IPS DF 6.9 (cell line): ENCODE measurements around the gene CIAO1.

Source experiments
- DNase-seq: peaks from one replicate; pipeline ENCODE4 v3.0.0-alpha.2; 2013; ENCODE audit warnings: low read depth, low spot score
- H3K27ac ChIP-seq: one replicate; pipeline ENCODE4 v1.5.1; 2013; ENCODE audit warnings: low read length, control low read depth
- H3K27me3 ChIP-seq: 2 replicates; pipeline ENCODE4 v1.6.1; 2013; ENCODE audit warnings: mild to moderate bottlenecking, low read length; ENCODE audit not compliant: control insufficient read depth, insufficient read depth
- H3K36me3 ChIP-seq: 2 replicates; pipeline ENCODE4 v1.6.1; 2013; ENCODE audit warnings: low read length; ENCODE audit not compliant: control insufficient read depth, insufficient read depth
- H3K4me1 ChIP-seq: 2 replicates; pipeline ENCODE4 v1.6.1; 2013; ENCODE audit warnings: low read length; ENCODE audit not compliant: control insufficient read depth, insufficient read depth
- H3K4me3 ChIP-seq: 2 replicates; pipeline ENCODE4 v1.5.1; 2013; ENCODE audit warnings: mild to moderate bottlenecking, low read length
- H3K9me3 ChIP-seq: 2 replicates; pipeline ENCODE4 v1.6.1; 2013; ENCODE audit warnings: low read length, inconsistent platforms; ENCODE audit not compliant: control insufficient read depth, insufficient read depth
- WGBS: extraction: QIAGEN DNeasy Blood & Tissue Kit; methylation state at CpG from one replicate; pipeline ENCODE4 v1.1.7; 2013; ENCODE audit warnings: mixed read lengths, missing lambda C conversion rate; ENCODE audit not compliant: insufficient read length, insufficient coverage; 5-methylcytosine and 5-hydroxymethylcytosine counted together

CIAO1 gene

GRCh38 chr2:96260387-96261260, 5.4 kb upstream of the CIAO1 start:
- DNase-seq = no peak
- H3K9me3 ChIP-seq = no peaks in the 10 kb centered on the region

GRCh38 chr2:96261328-96262003, 4.6 kb upstream of the CIAO1 start:
- Histone ChIP-seq H3K4me3 (no peak overlapping the region), H3K36me3 (no peaks in the 10 kb centered on the region), H3K27ac (no peak overlapping the region), H3K27me3 (no peaks in the 10 kb centered on the region), H3K4me1 (peaks cover 2% of the 10 kb centered on the region; the same call in 1 of the 2 replicates), H3K9me3 (no peaks in the 10 kb centered on the region)
- DNase-seq = no peak
- WGBS = no CpG with 5 or more reads among the region's 6 CpGs

More at GRCh38 chr2:96260387-96261260, 5.4 kb upstream of the CIAO1 start:
- Histone ChIP-seq H3K27me3 (no peaks in the 10 kb centered on the region), H3K36me3 (no peaks in the 10 kb centered on the region), H3K4me3 (no peak overlapping the region), H3K27ac (no peak overlapping the region), H3K4me1 (peaks cover 2% of the 10 kb centered on the region; the same call in 1 of the 2 replicates)
- WGBS = no CpG with 5 or more reads among the region's 10 CpGs

GRCh38 chr2:96262306-96262705, 3.7 kb upstream of the CIAO1 start:
- DNase-seq = no peak
- no CpG with 5 or more reads among the region's 2 CpGs for WGBS
- Histone ChIP-seq H3K4me1 (peaks cover 2% of the 10 kb centered on the region; the same call in 1 of the 2 replicates), H3K4me3 (no peak overlapping the region), H3K36me3 (no peaks in the 10 kb centered on the region), H3K27ac (no peak overlapping the region), H3K9me3 (no peaks in the 10 kb centered on the region), H3K27me3 (no peaks in the 10 kb centered on the region)

- H3K27ac ChIP-seq = no peak overlapping the region
- WGBS = no CpG with 5 or more reads among the region's 4 CpGs
- H3K27me3 ChIP-seq = no peaks in the 10 kb centered on the region
- H3K4me1 ChIP-seq = peaks cover 2% of the 10 kb centered on the region; the same call in 1 of the 2 replicates
- H3K36me3 ChIP-seq = peaks cover 6% of the 10 kb centered on the region; the same call in 1 of the 2 replicates
- no peak overlapping the region for H3K4me3 ChIP-seq
- H3K9me3 ChIP-seq = no peaks in the 10 kb centered on the region
- DNase-seq = no peak
Measured at GRCh38 chr2:96264086-96264485, 1.9 kb upstream of the CIAO1 start.

- Histone ChIP-seq H3K4me3 (peak overlapping the region; percentile 89), H3K27ac (no peak overlapping the region)
Measured at GRCh38 chr2:96264656-96265348, 1.2 kb upstream of the CIAO1 start.

GRCh38 chr2:96265349-96265839, 631 bp upstream of the CIAO1 start:
- no peaks in the 10 kb centered on the region for H3K27me3 ChIP-seq
- H3K27ac ChIP-seq = no peak overlapping the region
- H3K4me1 ChIP-seq = peaks cover 2% of the 10 kb centered on the region; the same call in 1 of the 2 replicates
- H3K4me3 ChIP-seq = peak overlapping the region; percentile 89
- DNase-seq = no peak
- no peaks in the 10 kb centered on the region for H3K9me3 ChIP-seq
- H3K36me3 ChIP-seq = peaks cover 6% of the 10 kb centered on the region; the same call in 1 of the 2 replicates
- no CpG with 5 or more reads among the region's 49 CpGs for WGBS

More at GRCh38 chr2:96264656-96265348, 1.2 kb upstream of the CIAO1 start:
- Histone ChIP-seq H3K27me3 (no peaks in the 10 kb centered on the region), H3K36me3 (peaks cover 6% of the 10 kb centered on the region; the same call in 1 of the 2 replicates), H3K4me1 (peaks cover 2% of the 10 kb centered on the region; the same call in 1 of the 2 replicates), H3K9me3 (no peaks in the 10 kb centered on the region)
- 100% methylated on average over 2 of the region's 33 CpGs for WGBS
- DNase-seq = no peak

- H3K4me3 ChIP-seq = no peak overlapping the region
- no peaks in the 10 kb centered on the region for H3K9me3 ChIP-seq
- H3K4me1 ChIP-seq = peaks cover 2% of the 10 kb centered on the region; the same call in 1 of the 2 replicates
- H3K27ac ChIP-seq = no peak overlapping the region
- no peak for DNase-seq
- peaks cover 9% of the 10 kb centered on the region for H3K36me3 ChIP-seq
- H3K27me3 ChIP-seq = no peaks in the 10 kb centered on the region
- no CpG with 5 or more reads among the region's 12 CpGs for WGBS
Measured at GRCh38 chr2:96267159-96267971, 1.3 kb downstream of the CIAO1 start.

GRCh38 chr2:96271995-96272394, 6.0 kb downstream of the CIAO1 start:
- DNase-seq = no peak
- Histone ChIP-seq H3K4me3 (no peak overlapping the region), H3K4me1 (no peaks in the 10 kb centered on the region), H3K36me3 (peaks cover 22% of the 10 kb centered on the region), H3K9me3 (no peaks in the 10 kb centered on the region), H3K27me3 (no peaks in the 10 kb centered on the region), H3K27ac (no peak overlapping the region)
- WGBS = no CpG with 5 or more reads among the region's 3 CpGs

GRCh38 chr2:96273763-96274162, 7.7 kb downstream of the CIAO1 start:
- WGBS = no CpG with 5 or more reads among the region's 3 CpGs
- Histone ChIP-seq H3K27me3 (no peaks in the 10 kb centered on the region), H3K4me1 (no peaks in the 10 kb centered on the region), H3K27ac (no peak overlapping the region), H3K4me3 (no peak overlapping the region), H3K9me3 (no peaks in the 10 kb centered on the region), H3K36me3 (peaks cover 34% of the 10 kb centered on the region)
- no peak for DNase-seq
